Gastrocnemius medialis (tissue), 4 donors: ENCODE data around the gene HOXA5. TPM values are rescaled to one million over a fixed set of nuclear protein-coding genes. Genes with fewer than 3 reads are reported as not detected.

Experiments
- ATAC-seq, 2 donors: fragments of 150-250 bp; one replicate each; pipeline ENCODE4 v1.9.1; 2016
- DNase-seq, 2 donors: peaks; one replicate each; pipeline ENCODE4 v3.0.0-alpha.2; 2019
- H3K27ac ChIP-seq, 4 donors: fragments of 200-600 bp; sonication (generic); 1 replicate in 1 of 4; 2 replicates in 3 of 4; pipeline ENCODE4 v1.5.1; 2016 to 2018; ENCODE audit warnings: mild to moderate bottlenecking in 2 of 4, moderate library complexity in 1 of 4
- H3K27me3 ChIP-seq, 3 donors: fragments of 200-600 bp; sonication (generic) in 2 of 3; 1 replicate in 1 of 3; 2 replicates in 2 of 3; pipeline versions ENCODE4 v1.5.1 to v1.6.0; 2016 to 2019; ENCODE audit warnings: mild to moderate bottlenecking in 1 of 3, moderate library complexity in 1 of 3
- H3K36me3 ChIP-seq, 2 donors: fragments of 200-600 bp; sonication (generic) in 1 of 2; one replicate each; pipeline ENCODE4 v1.5.1; 2017 to 2018
- H3K4me1 ChIP-seq, 2 donors: fragments of 200-600 bp; sonication (generic) in 1 of 2; one replicate each; pipeline ENCODE4 v1.5.1; 2016 to 2017; ENCODE audit warnings: mild to moderate bottlenecking in 2 of 2
- H3K4me3 ChIP-seq, 4 donors: fragments of 200-600 bp; sonication (generic) in 3 of 4; 1 replicate in 1 of 4; 2 replicates in 3 of 4; pipeline ENCODE4 v1.5.1; 2016 to 2019; ENCODE audit warnings: mild to moderate bottlenecking in 2 of 4
- H3K9me3 ChIP-seq, 3 donors: fragments of 200-600 bp; sonication (generic) in 2 of 3; 1 replicate in 1 of 3; 2 replicates in 2 of 3; pipeline ENCODE4 v1.5.1; 2016 to 2019
- CTCF ChIP-seq, 5 experiments: fragments of 450-650 bp in 3 of 5; fragments of 200-600 bp in 2 of 5; sonication (generic) in 2 of 5; IDR thresholded peaks in 4 of 5; conservative IDR thresholded peaks in 1 of 5; 1 replicate in 4 of 5; 2 replicates in 1 of 5; pipeline ENCODE4 v1.5.1; 2016 to 2019; ENCODE audit warnings: antibody characterized with exemption in 5 of 5, mild to moderate bottlenecking in 3 of 5, moderate library complexity in 3 of 5
- POLR2A ChIP-seq, 2 donors: fragments of 450-650 bp; IDR thresholded peaks; one replicate each; pipeline ENCODE4 v1.6.1; 2017; ENCODE audit warnings: antibody characterized with exemption in 2 of 2, mild to moderate bottlenecking in 2 of 2, moderate library complexity in 2 of 2
- in situ Hi-C, 4 donors: fragments of 200-750 bp; cut with MboI; loops; one replicate each; pipeline versions ENCODE4 v1.15.0 to v1.8.0; 2017; ENCODE audit warnings: low sequenced_read_pairs in 4 of 4
- intact Hi-C: fragments of 100-400 bp; cut with DNase I; formaldehyde crosslinking; loops from one replicate; pipeline ENCODE4 v1.15.1; 2023; ENCODE audit warnings: low total_unique reads
- total RNA-seq, 4 donors: library from RNA; depleted of rRNA; stranded (reverse); fragments of >200 nt; gene quantifications; one replicate each; pipeline versions ENCODE4 v1.1.0 to v1.2.3, GENCODE V29; 2016

The HOXA5 gene
- total RNA-seq, 4 donors from 2014 or later: 2.7 to 7.1 (median 7.0) TPM

DNA sequence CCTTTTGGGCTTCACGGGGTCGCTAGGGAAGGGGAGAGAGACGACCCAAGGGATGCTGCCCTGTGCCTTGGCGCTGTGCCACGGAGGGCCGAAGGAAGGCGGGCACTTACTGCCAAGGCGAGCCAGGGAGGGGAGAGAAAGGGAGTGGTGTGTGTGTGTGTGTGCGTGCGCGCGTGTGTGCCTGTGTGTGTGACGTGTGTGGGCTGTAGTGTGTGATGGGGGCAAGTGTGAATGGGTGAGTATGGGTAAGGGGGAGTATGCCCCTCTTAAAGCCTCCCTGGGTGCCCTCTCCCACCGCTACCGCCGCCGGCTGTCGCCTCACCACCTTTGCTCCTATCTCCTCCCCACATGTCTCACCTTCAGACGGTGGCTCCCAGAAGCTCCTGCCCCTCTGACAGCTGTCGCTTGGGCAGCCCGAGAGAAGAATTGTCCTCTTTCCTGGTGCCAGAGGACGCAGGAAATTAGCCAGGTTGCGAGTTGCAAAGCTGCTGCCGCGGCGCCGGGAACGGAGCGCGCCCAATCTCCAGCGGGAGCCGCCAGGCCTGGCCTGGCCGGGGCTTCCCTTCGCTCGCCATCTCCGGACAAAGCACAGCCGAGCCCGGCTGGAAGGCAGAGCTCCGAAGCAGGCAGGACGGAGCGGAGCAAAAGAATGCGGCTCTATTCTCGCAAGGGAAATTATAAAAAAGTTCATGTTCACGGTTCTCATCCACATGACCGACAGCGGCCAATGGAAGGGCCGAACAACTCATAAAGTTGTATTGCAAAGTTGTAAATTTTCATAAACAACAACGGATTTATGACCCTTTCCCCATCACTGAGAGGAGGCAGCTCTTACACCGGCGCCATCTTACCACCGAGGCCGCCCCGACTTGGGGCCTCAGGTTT, 8.7 kb upstream of the HOXA5 start, which contains the start of gene HOXA3:
Gene HOXA3, minus strand, starts transcription at position 653 of the 885 bp plus-strand sequence. CDS start 41,943 bp downstream, outside the sequence.
- Histone ChIP-seq H3K27ac (peak within 1 kb of the TSS; percentile 90 to 96 (median 94)), H3K4me3 (peak within 1 kb of the TSS; percentile 64 to 75 (median 70)), H3K27me3 (no peaks in the 10 kb centered on the region), H3K9me3 (no peaks in the 10 kb centered on the region), H3K36me3 (no peaks in the 10 kb centered on the region), H3K4me1 (peaks cover 46 to 61% of the 10 kb centered on the region in 2 donors)
- intact Hi-C loops: loop anchor here (1.0 kb wide), 1 partner anchor 13 kb away; the partner anchor contains the start of gene HOXA9
- DNase-seq: peak in 1 of 2 donors; percentile 63
- no peak for TF ChIP-seq CTCF (IDR thresholded peaks at IDR 0.05 in 4 of 5, conservative IDR thresholded peaks at IDR 0.05 in 1 of 5)
- peak; percentile 15 to 39 for TF ChIP-seq POLR2A (IDR thresholded peaks at IDR 0.05)
- ATAC-seq: peak in 1 of 2 donors; percentile 8
- in situ Hi-C loops: loop anchor here in 2 of 4 donors (10.0 to 25.0 kb wide), 3 partner anchors 777 to 940 kb away; partner anchors contain the start of genes CBX3 (in 1 of the 2) and HNRNPA2B1 (in 1 of the 2)

- H3K27ac ChIP-seq: peak overlapping the region; percentile 90 to 96 (median 94)
- no peaks in the 10 kb centered on the region for H3K9me3 ChIP-seq
- TF ChIP-seq CTCF (IDR thresholded peaks at IDR 0.05 in 4 of 5, conservative IDR thresholded peaks at IDR 0.05 in 1 of 5): no peak
- TF ChIP-seq POLR2A (IDR thresholded peaks at IDR 0.05): no peak
- peaks cover 54 to 69% of the 10 kb centered on the region in 2 donors for H3K4me1 ChIP-seq
- DNase-seq: no peak
- in situ Hi-C loops: loop anchor here in 2 of 4 donors (10.0 to 25.0 kb wide), 3 partner anchors 777 to 939 kb away; partner anchors contain the start of genes CBX3 (in 1 of the 2) and HNRNPA2B1 (in 1 of the 2)
- no peaks in the 10 kb centered on the region for H3K27me3 ChIP-seq
- H3K4me3 ChIP-seq: peak overlapping the region; percentile 64 to 75 (median 70)
- intact Hi-C loops: loop anchor here (1.0 kb wide), 1 partner anchor 14 kb away; the partner anchor contains the start of gene HOXA9
- no peaks in the 10 kb centered on the region for H3K36me3 ChIP-seq
- no peak for ATAC-seq
These were observed 8.0 kb upstream of the HOXA5 start for GRCh38 chr7:27151341-27151930.

DNA sequence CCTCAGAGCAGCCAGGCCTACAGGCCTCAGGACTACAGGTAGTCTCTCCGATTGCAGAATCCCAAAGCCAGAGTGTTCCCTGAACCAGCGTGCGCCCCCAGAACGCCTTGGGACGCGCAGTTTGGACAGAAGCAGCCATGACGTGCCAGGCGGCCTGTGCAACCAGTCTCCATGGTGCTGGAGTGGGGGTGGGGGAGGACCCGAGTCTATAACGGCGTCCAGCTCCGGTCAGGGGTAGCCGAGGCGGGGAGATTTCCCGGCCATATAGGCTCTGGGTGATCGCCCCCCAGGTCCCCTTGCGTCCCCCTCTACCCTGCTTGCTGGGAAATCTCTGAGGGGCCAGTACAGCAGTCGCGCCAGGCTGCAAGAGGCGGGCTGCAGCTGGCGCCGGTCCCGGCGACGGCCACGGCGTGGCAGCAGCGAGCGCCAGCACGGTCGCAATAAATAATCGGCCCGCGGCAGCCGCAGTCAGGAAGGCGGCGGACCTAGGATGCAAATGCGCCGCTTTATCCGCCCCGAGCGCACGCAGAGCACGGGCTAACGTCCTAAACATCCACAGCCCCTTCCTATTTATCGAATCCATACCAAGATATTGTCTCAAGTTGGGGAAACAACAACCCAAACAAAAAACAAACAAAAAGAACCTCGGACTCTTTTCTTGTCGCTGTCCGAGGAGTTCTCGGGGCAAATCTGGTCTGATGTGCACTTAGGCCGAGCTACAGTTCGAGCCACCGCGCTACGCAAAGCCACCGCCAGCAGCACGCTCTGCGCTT, 7.3 kb upstream of the HOXA5 start:
- ATAC-seq (peak; percentile 65 to 69), DNase-seq (peak; percentile 66 to 78)
- peak overlapping the region; percentile 64 to 75 (median 70) for H3K4me3 ChIP-seq
- H3K4me1 ChIP-seq: peaks cover 56 to 70% of the 10 kb centered on the region in 2 donors
- H3K27me3 ChIP-seq: no peaks in the 10 kb centered on the region
- no peaks in the 10 kb centered on the region for H3K9me3 ChIP-seq
- in situ Hi-C loops: loop anchor here in 2 of 4 donors (10.0 to 25.0 kb wide), 3 partner anchors 776 to 938 kb away; partner anchors contain the start of genes CBX3 (in 1 of the 2) and HNRNPA2B1 (in 1 of the 2)
- intact Hi-C loops: loop anchor here (1.0 kb wide), 2 partner anchors 15 to 20 kb away; partner anchors contain the start of genes HOXA4 and HOXA9
- peak; percentile 86 to 92 (median 89) for TF ChIP-seq CTCF (IDR thresholded peaks at IDR 0.05 in 4 of 5, conservative IDR thresholded peaks at IDR 0.05 in 1 of 5)
- TF ChIP-seq POLR2A (IDR thresholded peaks at IDR 0.05): peak; percentile 84 to 87
- H3K36me3 ChIP-seq: peaks cover 0 to under 1% of the 10 kb centered on the region in 2 donors
- peak overlapping the region; percentile 90 to 96 (median 94) for H3K27ac ChIP-seq
